ENCODE measurements around the gene IL4. TPM values are rescaled to one million over a fixed set of nuclear protein-coding genes. Genes with fewer than 3 reads are reported as not detected.

IL4 gene
- total and polyA plus RNA-seq, 2 experiments from 2014 or later, result not detected

DNA sequence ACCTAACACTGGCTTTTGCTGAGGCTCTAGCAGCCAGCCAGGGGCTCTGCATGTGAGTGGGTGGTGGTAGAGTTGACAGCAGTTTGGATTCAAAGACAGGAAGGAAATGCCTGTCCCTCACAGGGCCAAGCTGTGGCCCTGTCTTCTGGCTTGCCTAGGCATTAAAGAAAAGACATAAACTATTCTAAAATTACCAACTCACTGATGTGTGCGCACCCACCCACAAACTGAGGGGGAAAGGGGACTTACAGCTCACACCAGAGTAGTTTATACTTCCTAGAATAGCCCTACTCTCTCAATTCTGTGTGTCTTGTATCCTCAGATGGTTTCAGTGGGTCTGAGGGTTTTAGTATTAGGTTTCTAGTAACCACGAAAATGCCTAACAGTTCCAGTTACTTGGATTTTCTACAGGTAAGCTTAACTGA lies 34.1 kb upstream of the IL4 start (continued):
- TF ChIP-seq, protein P1, sequence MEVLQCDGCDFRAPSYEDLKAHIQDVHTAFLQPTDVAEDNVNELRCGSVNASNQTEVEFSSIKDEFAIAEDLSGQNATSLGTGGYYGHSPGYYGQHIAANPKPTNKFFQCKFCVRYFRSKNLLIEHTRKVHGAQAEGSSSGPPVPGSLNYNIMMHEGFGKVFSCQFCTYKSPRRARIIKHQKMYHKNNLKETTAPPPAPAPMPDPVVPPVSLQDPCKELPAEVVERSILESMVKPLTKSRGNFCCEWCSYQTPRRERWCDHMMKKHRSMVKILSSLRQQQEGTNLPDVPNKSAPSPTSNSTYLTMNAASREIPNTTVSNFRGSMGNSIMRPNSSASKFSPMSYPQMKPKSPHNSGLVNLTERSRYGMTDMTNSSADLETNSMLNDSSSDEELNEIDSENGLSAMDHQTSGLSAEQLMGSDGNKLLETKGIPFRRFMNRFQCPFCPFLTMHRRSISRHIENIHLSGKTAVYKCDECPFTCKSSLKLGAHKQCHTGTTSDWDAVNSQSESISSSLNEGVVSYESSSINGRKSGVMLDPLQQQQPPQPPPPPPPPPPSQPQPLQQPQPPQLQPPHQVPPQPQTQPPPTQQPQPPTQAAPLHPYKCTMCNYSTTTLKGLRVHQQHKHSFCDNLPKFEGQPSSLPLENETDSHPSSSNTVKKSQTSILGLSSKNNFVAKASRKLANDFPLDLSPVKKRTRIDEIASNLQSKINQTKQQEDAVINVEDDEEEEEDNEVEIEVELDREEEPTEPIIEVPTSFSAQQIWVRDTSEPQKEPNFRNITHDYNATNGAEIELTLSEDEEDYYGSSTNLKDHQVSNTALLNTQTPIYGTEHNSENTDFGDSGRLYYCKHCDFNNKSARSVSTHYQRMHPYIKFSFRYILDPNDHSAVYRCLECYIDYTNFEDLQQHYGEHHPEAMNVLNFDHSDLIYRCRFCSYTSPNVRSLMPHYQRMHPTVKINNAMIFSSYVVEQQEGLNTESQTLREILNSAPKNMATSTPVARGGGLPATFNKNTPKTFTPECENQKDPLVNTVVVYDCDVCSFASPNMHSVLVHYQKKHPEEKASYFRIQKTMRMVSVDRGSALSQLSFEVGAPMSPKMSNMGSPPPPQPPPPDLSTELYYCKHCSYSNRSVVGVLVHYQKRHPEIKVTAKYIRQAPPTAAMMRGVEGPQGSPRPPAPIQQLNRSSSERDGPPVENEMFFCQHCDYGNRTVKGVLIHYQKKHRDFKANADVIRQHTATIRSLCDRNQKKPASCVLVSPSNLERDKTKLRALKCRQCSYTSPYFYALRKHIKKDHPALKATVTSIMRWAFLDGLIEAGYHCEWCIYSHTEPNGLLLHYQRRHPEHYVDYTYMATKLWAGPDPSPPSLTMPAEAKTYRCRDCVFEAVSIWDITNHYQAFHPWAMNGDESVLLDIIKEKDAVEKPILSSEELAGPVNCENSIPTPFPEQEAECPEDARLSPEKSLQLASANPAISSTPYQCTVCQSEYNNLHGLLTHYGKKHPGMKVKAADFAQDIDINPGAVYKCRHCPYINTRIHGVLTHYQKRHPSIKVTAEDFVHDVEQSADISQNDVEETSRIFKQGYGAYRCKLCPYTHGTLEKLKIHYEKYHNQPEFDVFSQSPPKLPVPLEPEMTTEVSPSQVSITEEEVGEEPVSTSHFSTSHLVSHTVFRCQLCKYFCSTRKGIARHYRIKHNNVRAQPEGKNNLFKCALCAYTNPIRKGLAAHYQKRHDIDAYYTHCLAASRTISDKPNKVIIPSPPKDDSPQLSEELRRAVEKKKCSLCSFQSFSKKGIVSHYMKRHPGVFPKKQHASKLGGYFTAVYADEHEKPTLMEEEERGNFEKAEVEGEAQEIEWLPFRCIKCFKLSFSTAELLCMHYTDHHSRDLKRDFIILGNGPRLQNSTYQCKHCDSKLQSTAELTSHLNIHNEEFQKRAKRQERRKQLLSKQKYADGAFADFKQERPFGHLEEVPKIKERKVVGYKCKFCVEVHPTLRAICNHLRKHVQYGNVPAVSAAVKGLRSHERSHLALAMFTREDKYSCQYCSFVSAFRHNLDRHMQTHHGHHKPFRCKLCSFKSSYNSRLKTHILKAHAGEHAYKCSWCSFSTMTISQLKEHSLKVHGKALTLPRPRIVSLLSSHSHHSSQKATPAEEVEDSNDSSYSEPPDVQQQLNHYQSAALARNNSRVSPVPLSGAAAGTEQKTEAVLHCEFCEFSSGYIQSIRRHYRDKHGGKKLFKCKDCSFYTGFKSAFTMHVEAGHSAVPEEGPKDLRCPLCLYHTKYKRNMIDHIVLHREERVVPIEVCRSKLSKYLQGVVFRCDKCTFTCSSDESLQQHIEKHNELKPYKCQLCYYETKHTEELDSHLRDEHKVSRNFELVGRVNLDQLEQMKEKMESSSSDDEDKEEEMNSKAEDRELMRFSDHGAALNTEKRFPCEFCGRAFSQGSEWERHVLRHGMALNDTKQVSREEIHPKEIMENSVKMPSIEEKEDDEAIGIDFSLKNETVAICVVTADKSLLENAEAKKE (CRISPR knock-in tag; IDR thresholded peaks at IDR 0.05), result no peak
- TF ChIP-seq, protein P2, sequence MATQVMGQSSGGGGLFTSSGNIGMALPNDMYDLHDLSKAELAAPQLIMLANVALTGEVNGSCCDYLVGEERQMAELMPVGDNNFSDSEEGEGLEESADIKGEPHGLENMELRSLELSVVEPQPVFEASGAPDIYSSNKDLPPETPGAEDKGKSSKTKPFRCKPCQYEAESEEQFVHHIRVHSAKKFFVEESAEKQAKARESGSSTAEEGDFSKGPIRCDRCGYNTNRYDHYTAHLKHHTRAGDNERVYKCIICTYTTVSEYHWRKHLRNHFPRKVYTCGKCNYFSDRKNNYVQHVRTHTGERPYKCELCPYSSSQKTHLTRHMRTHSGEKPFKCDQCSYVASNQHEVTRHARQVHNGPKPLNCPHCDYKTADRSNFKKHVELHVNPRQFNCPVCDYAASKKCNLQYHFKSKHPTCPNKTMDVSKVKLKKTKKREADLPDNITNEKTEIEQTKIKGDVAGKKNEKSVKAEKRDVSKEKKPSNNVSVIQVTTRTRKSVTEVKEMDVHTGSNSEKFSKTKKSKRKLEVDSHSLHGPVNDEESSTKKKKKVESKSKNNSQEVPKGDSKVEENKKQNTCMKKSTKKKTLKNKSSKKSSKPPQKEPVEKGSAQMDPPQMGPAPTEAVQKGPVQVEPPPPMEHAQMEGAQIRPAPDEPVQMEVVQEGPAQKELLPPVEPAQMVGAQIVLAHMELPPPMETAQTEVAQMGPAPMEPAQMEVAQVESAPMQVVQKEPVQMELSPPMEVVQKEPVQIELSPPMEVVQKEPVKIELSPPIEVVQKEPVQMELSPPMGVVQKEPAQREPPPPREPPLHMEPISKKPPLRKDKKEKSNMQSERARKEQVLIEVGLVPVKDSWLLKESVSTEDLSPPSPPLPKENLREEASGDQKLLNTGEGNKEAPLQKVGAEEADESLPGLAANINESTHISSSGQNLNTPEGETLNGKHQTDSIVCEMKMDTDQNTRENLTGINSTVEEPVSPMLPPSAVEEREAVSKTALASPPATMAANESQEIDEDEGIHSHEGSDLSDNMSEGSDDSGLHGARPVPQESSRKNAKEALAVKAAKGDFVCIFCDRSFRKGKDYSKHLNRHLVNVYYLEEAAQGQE (IDR thresholded peaks at IDR 0.05; ENCODE audit: unreplicated experiment), result no peak
- no peak for TF ChIP-seq ZNF114 (CRISPR knock-in tag; IDR thresholded peaks at IDR 0.05)
- no peak for TF ChIP-seq ZNF331 (CRISPR knock-in tag; IDR thresholded peaks at IDR 0.05; ENCODE audit: low read depth)

DNA sequence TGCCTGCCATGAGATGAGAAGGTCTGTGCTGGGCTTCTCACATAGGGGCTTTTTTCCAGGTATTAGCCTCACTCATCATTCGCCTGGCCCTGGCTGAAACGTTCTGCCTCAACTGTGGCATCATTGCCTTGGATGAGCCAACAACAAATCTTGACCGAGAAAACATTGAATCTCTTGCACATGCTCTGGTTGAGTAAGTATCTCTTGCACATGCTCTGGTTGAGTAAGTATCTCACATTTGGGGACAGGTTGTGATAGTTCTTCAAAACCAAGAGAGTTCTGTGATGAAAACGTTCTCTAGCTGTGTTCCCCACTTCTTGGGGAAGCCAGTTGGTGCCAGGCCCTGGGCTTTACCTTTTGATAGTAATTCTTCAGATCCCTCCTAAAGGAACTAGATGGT lies 33.2 kb upstream of the IL4 start:
- H3K27me3 Mint-ChIP-seq (ENCODE audit: insufficient read depth, low read depth, poor library complexity), result peaks cover 4% of the 10 kb centered on the region
- Histone ChIP-seq H3K9me2 (ENCODE audit: insufficient read depth) (no peaks in the 10 kb centered on the region), H4K20me1 (replicated peaks; ENCODE audit: insufficient read depth) (no peaks in the 10 kb centered on the region), H3K27ac (ENCODE audit: low read depth) (no peak overlapping the region), H3K4me3 (no peak overlapping the region), H3F3A (replicated peaks; ENCODE audit: low read depth) (no peaks in the 10 kb centered on the region), H3K4me1 (ENCODE audit: insufficient read depth) (peaks cover 18% of the 10 kb centered on the region), H3K4me2 (no peak overlapping the region), H2AFZ (no peak overlapping the region), H3K27me3 (ENCODE audit: insufficient read depth) (no peaks in the 10 kb centered on the region), H3K79me2 (replicated peaks; ENCODE audit: insufficient read depth) (no peaks in the 10 kb centered on the region), H3K36me3 (ENCODE audit: insufficient read depth) (peaks cover 6% of the 10 kb centered on the region)
- H3K9me3 Mint-ChIP-seq, result no peaks in the 10 kb centered on the region
- TF ChIP-seq, protein P3, sequence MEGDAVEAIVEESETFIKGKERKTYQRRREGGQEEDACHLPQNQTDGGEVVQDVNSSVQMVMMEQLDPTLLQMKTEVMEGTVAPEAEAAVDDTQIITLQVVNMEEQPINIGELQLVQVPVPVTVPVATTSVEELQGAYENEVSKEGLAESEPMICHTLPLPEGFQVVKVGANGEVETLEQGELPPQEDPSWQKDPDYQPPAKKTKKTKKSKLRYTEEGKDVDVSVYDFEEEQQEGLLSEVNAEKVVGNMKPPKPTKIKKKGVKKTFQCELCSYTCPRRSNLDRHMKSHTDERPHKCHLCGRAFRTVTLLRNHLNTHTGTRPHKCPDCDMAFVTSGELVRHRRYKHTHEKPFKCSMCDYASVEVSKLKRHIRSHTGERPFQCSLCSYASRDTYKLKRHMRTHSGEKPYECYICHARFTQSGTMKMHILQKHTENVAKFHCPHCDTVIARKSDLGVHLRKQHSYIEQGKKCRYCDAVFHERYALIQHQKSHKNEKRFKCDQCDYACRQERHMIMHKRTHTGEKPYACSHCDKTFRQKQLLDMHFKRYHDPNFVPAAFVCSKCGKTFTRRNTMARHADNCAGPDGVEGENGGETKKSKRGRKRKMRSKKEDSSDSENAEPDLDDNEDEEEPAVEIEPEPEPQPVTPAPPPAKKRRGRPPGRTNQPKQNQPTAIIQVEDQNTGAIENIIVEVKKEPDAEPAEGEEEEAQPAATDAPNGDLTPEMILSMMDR (conservative IDR thresholded peaks at IDR 0.05; ENCODE audit: low read depth in 2 of 2), result no peak
- H3K36me3 Mint-ChIP-seq (ENCODE audit: low read depth), result peaks cover 43% of the 10 kb centered on the region
- no peak for ATAC-seq
- DNase-seq (ENCODE audit: low spot score), result no peak
- no peak overlapping the region for H3K4me3 Mint-ChIP-seq
- H3K4me1 Mint-ChIP-seq, result peaks cover 18% of the 10 kb centered on the region
- H3K27ac Mint-ChIP-seq, result no peak overlapping the region; the same call in 1 of the 2 replicates
